HCT116 (cell line): ENCODE results near the gene SORCS2.

Source experiments
- EZH2phosphoT487 ChIP-seq: fragments of 200-600 bp; IDR thresholded peaks from 2 replicates; pipeline ENCODE4 v1.6.1; 2018; ENCODE audit warnings: antibody characterized with exemption, borderline replicate concordance
- SP1 ChIP-seq: IDR thresholded peaks from 2 replicates; pipeline ENCODE4 v1.6.1; 2012; ENCODE audit warnings: low read depth
- YY1 ChIP-seq: IDR thresholded peaks from 2 replicates; pipeline ENCODE4 v1.6.1; 2011; ENCODE audit warnings: low read length, low read depth, moderate library complexity, mild to moderate bottlenecking; ENCODE audit not compliant: insufficient replicate concordance; ENCODE audit errors: extremely low read depth
- TF ChIP-seq, protein P1 (sequence below), 3 experiments: fragments of 200-600 bp in 1 of 3; sonication (generic) in 1 of 3; IDR thresholded peaks in 2 of 3; conservative IDR thresholded peaks in 1 of 3; 2 replicates each; pipeline ENCODE4 v1.5.1; 2012 to 2017; ENCODE audit warnings: low read depth in 2 of 3, low read length in 2 of 3, antibody characterized with exemption in 1 of 3, borderline replicate concordance in 1 of 3, control low read depth in 1 of 3, mild to moderate bottlenecking in 1 of 3, mixed read lengths in 1 of 3, mixed run types in 1 of 3, moderate library complexity in 1 of 3; ENCODE audit not compliant: insufficient read depth in 1 of 3

- TF ChIP-seq, protein P1, sequence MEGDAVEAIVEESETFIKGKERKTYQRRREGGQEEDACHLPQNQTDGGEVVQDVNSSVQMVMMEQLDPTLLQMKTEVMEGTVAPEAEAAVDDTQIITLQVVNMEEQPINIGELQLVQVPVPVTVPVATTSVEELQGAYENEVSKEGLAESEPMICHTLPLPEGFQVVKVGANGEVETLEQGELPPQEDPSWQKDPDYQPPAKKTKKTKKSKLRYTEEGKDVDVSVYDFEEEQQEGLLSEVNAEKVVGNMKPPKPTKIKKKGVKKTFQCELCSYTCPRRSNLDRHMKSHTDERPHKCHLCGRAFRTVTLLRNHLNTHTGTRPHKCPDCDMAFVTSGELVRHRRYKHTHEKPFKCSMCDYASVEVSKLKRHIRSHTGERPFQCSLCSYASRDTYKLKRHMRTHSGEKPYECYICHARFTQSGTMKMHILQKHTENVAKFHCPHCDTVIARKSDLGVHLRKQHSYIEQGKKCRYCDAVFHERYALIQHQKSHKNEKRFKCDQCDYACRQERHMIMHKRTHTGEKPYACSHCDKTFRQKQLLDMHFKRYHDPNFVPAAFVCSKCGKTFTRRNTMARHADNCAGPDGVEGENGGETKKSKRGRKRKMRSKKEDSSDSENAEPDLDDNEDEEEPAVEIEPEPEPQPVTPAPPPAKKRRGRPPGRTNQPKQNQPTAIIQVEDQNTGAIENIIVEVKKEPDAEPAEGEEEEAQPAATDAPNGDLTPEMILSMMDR (IDR thresholded peaks at IDR 0.05 in 2 of 3, conservative IDR thresholded peaks at IDR 0.05 in 1 of 3; ENCODE audit: borderline replicate concordance in 1 of 3, insufficient read depth in 1 of 3, low read depth in 2 of 3, low read length in 2 of 3): no peak
- TF ChIP-seq EZH2phosphoT487: no peak
- TF ChIP-seq SP1: no peak
- TF ChIP-seq YY1: no peak
Observed at GRCh38 chr4:7430965-7431695, 238.8 kb downstream of the SORCS2 start.
